Middle frontal gyrus (tissue), 1 donor: ENCODE measurements around the gene DLG3.
"Not testable (repeated sequence)": the region's sequence is repeated elsewhere in the genome, so short reads cannot be mapped to it uniquely, and the experiment has no call there.

ENCODE experiments used
- DNase-seq: peaks from one replicate; pipeline ENCODE4 v3.0.0-alpha.2; 2015; ENCODE audit warnings: low spot score; ENCODE audit errors: extremely low spot score

DLG3 gene

DNA sequence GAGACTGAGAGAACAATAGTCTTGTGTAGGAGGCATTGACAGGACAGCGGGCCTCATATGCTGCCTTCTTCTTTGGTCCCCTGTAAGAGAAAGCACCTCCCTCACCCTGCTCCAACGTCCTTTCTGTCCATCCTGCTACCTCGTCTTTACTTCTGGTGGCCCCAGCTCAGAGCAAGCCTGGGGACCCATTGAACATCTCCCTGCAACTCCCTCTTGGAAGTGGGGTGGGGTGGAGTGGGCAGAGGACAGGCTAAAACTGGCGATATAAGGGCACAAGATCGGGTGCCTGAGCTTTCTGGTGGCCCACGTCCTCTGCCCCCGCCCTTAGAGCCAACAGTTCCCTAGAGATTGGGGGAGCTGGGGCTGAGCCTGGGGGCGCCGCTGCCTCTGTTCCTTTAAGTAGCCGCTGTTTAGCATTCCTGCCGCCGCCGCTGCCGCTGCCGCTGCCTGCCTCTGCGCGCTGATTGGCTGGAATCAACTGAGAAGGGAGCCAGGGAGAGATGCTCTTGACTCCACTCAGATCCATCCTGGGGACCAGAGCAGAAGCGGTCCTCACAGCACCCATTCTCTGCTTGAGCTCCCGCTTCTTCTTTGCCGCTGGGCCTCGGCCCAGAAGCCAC is at the start of gene DLG3:
TSS of gene DLG3 (plus strand) at position 510 of the 620 bp plus-strand sequence. CDS start 367 bp downstream, outside the sequence.
- DNase-seq = peak; percentile 44

DNA sequence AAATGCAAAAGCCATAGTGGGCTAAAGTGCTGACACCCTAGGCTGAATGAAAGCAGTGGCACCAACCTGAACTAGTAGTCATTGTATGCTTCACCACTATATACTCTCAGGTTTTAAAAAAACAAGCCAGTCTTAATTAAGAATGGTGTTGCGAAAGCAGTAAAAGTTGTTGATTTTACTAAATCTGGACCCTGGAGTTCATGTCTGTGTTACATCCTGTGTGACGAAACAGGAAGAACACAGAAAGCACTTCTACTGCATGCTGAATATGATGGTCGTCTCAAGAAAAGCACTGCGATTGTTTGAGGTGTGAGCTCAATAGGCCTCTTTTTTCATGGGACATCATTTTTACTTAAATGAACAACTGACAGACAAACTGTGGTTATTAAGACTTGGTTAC is 45.7 kb upstream of the DLG3 start:
- no peak for DNase-seq

DNA sequence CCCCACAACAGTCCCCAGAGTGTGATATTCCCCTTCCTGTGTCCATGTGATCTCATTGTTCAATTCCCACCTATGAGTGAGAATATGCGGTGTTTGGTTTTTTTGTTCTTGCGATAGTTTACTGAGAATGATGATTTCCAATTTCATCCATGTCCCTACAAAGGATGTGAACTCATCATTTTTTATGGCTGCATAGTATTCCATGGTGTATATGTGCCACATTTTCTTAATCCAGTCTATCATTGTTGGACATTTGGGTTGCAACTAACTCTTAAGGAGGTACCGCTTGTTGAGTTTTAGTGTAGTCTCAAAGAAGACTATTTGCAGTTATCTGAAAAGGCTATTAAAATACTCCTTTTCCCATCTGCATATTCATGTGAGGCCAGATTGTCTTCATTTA is 44.5 kb upstream of the DLG3 start:
- not testable (repeated sequence) for DNase-seq

DNA sequence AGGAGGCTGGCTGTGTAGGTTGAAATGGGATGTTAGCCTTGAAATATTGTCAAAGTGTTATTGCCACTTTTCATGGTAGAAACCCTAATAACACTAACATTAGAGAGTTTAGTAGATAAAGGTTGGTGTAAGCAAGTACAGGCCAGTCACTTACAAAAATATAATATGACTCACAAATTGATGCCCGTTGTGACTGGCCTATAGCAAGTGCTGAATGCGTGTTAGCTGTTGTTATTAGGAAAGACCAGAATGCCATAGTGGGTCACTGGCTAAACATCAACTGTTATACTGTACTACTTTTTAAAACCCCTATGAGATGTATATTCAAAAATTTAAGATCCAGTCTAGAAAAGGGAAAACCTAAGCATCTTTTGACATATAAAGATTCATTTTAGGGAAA is 41.9 kb upstream of the DLG3 start:
- DNase-seq = no peak

DNA sequence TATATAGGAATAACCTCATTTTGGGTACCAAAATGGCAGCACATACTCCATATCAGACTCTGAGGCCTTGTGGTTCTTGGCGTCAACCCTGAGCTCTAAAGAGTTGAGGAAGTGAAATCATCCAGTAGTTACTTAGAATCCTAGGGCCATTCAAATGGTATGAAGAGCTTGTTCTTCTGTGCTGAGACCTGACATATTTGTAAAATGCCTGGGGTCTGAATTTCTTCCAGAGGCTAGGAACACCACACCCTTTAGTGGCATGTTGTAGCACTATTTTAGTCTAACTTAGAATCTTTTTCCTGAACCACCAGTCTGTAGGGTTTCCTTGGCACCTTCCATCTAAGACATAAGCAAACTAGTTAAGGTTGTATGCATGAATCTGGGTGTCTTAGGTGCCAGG is 39.6 kb upstream of the DLG3 start:
- DNase-seq = no peak

DNA sequence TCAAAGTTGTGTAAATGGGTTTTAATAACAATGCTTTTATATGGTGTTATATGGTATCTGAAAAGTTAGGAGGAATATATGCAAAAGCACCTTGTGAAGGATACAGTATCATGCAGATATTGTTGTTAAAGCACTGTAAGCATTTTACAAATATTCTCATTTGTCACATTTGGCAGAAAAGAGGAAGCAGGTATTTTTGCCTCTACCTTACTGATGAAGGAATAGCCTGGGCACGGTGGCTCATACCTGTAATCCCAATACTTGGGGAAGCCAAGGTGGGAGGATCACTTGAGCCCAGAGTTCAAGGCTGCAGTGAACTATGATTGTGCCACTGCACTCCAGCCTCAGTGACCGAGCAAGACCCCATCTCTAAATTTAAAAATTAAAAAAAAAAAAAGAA is 33.7 kb upstream of the DLG3 start:
- no peak for DNase-seq

DNA sequence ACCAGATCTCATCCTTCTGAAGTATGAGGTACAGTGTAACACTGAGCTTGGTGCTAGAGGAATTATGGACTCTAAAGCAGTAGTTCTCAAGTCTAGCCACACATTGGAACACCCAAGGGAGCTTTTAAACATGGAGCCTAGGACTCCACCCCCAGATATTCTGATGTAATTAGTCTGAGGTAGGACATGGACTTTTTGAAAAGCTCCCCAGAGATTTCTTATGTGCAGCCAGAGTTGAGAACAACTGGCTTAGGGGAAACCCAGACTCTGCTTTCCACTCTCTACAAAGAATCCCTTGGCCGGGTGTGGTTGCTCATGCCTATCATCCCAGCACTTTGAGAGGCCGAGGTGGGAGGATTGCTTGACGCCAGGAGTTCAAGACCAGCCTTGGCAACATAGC is 33.2 kb upstream of the DLG3 start:
- DNase-seq = no peak

DNA sequence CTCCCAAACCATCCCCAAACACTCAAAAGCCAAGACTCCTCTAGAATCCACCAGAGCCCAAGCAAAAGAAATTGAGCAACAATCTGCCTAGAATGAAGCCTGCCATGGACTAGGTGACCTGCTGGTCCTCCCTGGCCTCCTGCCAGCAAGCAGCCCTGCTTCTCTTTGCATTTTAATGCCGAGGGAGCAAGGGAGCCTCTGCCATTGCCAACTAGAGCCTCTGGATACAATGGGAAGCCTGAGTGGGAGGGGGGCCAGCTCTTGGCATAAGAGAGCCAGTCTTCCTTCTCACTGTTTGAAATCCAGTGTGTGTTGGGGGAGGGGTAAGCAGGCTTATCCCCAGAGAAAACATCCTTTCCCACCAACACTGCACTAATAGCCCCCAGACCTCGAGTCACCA is 23.0 kb upstream of the DLG3 start:
- no peak for DNase-seq

DNA sequence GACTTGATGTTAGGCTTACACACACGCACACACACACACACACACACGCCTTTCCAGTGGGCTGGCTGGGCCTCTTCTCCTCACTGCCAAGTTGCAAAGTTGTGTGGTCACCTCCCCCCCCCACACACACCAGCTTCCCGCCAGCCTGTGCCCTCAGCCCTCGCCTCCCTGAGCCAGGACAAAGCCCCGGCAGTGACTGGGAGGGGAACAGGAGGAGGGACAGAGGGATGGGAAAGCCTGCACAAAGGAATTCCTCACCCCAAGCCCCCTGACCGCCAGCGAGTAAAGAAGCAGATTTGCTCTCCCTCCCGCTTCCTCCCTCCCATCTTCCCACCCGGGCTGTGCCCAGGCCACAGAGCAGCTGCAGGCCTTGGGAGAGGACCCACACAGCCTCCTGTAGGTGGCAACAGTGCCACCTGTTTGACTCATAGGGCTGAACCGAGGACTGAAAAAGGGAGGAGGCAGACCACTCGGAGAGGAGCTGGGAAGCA is 21.7 kb upstream of the DLG3 start, which contains the start of gene GDPD2:
TSS of gene GDPD2 (plus strand) at position 464 of the 491 bp plus-strand sequence. CDS start 1,671 bp downstream, outside the sequence.
- DNase-seq = no peak

DNA sequence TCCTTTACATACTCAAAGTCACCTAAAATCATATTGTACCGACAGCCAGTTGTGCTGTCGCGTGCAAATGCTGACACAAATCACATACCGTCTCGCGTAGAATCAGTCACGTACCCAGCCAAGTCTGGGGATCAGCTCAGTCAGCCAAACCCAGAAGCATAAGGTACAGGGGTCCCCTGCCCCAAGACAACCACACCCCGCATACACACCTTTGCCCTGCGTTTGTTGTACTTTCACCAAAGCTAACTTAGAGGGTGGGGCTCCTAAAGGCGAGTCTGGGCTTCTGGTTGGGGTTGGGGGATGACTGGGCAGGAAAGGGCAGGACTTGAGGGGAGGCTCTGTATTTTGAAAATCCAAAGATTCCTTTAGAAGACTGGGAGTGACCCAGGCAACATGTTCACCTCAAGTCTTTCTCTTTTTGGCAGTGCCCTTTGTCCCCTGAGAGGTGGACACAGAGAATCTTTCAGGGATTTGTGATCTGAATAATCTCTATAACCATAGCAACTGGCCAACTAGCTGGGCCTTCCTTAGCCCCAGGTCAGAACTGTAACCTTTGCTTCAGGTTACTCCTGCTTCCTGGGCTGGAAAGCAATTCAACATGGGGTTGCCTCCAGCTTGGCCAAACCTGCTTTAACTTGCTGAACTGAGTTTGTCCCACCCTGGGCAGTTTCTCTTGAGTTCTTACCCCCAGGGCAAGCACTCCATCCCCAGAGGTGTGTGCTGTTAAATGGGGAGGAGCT is 20.5 kb upstream of the DLG3 start:
- DNase-seq = no peak

DNA sequence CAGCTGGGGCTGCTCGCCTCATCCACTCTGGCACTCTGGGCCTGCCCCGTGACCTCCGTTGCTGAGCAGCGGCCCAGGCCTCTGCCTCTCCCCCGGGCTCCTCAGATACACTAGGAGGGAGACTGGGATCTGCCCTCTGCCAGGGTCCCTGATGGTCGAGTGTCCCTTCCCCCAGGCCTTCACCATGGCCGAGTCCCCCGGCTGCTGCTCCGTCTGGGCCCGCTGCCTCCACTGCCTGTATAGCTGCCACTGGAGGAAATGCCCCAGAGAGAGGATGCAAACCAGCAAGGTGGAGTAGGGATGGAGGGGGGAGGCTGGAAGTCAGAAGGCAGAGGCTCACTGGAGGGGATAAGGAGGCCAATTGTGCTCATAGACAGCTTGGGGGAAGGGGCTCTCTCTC is 19.8 kb upstream of the DLG3 start:
- no peak for DNase-seq

DNA sequence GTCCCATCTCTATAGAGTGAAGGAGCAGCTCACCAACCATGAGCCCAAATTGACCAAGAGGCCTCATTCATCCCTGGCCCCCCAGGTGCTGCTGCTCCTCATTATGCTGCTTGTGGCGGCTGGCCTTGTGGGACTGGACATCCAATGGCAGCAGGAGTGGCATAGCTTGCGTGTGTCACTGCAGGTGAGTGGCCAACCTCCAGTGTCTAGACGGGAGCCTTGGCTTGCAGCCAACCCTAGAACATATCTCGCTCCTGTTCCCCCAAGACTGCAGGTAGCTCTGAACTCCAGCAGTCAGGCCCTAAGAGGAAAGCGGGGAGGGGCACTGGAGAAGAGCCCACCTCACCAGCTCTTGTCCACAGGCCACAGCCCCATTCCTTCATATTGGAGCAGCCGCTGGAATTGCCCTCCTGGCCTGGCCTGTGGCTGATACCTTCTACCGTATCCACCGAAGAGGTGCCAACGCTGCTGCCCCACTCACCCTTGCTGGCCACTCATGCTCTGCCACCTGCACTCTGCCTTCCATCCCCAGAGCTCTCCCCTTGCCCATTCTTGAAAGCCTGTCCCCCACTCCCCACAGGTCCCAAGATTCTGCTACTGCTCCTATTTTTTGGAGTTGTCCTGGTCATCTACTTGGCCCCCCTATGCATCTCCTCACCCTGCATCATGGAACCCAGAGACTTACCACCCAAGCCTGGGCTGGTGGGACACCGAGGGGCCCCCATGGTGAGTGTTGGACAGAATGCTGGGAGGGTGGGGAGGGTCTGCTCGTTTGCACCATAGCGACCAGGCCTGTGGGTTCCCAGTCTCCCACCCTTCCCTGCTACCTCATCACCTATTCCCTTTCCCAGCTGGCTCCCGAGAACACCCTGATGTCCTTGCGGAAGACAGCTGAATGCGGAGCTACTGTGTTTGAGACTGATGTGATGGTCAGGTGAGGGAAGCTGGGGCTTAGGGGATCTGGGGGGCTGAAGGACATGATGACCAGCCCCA is 18.1 kb upstream of the DLG3 start:
- no peak for DNase-seq

DNA sequence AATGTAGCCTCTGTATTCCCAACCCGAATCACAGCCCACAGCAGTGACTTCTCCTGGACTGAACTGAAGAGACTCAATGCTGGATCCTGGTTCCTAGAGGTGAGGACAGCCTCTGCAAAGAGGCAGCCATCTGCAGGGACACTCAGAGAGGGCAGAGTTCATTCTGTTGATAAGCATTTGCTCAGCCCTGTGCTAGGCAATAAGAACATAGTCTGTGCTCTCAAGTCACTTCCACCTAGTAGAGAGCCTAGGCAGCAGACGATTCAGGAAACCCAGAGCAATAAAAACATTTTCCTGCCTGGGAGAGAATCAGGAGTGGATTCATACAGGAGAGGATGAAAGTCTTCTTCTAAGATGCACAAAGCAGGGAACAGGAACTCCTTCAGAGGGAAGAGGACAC is 17.3 kb upstream of the DLG3 start:
- DNase-seq = no peak

DNA sequence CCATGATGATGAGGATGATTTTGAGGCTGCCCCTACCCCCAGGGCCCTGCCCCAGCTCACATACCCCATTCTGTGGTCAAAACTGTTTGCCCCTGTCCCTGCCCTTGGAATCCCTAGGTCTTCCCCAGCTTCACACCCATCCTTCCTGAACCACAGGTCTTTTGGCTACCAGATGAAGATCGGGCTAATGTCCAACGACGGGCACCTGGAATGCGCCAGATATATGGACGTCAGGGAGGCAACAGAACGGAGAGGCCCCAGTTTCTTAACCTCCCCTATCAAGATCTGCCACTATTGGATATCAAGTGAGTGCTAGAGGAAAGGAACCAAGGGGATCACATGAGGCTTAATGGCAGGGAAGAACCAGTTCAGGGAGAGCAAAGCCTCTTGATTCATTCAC is 14.9 kb upstream of the DLG3 start:
- no peak for DNase-seq

DNA sequence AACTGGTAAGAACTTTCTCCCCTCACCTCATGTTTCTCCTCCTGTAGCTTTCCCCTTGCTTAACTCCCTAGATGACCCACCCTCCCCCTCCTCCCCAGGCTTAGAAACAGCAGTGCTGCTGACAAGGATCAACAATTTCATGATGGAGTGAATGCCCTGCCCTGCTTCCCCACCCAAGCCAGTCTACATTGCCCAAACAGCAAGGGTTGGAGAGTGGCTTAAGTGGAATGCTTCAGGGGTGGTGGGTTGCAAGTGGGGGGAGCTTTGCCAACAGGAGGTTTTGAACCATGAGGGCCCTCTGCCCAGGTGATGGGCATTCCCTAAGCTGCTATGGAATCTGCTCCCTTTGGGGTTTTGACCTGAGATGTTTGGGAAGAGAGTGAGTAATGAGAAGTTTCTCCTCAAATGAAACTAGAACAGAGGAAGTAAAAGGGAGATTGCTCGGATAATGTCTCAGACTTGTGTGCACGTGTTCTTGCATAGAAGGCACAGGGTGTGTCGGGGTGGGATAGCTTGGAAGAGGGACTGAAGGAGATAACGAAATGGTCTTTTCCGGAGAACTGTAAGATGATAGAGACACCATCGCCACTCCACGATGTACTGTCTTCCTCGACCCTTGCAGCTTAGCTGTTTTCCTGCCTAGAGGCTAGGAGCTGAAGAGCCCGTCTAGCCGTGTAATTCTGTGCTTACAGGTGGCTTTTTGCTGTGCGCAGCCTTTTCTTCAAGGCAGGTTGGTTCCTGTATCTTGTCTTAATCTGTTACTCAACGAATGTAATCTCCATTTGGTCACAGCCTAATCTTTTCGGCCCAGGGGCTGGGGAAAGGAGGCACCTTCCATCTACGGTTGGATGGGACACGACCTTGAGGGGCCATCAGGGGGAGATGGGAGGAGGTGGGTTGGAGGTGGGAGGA is 11.4 kb upstream of the DLG3 start:
- no peak for DNase-seq

DNA sequence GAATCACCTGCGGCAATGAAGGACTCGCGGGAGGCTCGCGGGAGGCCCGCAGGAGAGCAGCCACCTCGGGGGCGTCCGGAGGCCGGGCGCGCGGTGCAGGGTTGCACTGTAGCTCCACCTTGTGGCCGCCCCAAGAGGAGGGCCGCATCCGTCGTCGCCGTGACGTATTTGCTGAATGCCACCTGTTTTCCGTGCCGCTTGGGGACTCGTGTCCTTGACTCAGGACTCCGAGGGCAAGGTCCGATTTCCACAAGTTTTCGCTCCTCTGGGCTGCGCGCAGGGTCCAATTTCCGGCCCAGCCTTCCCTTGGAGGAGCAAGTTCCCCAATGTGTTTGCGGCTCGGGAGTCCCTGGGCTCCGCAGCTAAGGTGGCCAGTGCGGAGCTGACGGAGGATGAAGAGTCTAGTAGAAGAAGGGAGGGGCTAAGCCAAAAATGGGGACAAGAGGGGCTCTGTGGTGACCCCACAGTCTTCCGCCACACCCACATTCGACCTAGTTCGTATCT is 10.7 kb upstream of the DLG3 start:
- DNase-seq = no peak

DNA sequence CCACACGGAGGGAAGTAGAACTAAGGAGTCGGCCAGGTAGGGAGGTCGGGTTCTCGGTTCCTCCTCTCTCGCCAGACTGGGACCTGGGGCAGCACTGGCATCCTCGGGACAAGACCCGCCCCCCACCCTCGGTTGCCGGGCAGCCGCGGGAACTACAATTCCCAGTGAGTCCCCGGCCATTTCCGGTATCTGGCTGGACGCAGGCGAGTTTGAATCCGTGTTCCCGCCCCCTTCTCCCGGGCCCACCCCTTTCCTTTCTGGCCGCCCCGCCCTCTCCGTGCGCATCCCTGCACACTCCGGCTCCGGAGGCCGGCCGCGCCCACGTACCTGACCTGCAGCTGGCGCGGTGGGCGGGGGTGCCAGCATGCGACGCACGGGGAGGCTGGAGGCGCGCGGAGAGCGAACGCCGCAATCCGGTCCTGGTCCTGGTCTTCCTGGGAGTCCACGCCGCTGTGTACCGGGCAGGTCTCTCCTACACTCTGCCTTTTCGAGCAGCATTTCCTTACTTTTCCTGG is 10.2 kb upstream of the DLG3 start:
- DNase-seq = peak; percentile 73

DNA sequence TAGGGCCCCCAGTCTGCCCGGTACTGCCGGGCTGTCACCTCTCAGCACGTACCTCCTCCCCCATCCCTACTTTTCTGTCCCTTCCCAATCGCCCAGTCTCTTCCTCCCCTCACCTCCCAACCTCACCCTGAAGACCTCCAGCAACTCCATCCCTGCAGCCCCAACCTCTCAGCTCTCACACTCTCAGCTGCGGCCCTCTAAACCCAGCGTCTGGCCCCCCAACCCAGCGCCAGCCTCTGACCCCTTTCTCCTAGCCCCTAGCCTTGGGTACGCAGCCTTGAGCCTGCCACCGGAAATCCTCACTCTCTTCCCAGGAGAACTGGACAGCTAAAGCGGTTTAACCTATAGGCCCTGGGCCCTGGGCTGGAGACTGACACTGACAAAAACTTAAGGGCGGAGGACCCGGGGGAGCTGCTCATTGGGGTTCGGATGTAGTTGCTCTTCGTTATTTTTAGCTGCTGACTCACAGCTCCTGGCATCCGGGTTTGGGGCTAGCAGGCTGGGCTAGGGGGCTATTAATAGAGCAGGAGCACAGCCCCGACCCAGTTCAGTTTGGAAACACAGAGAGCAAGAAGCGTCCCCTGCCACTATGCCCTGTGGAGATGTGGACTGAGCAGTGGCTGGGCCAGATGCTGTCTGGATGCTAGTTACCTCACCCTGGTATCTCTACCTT is 9.6 kb upstream of the DLG3 start:
- no peak for DNase-seq

DNA sequence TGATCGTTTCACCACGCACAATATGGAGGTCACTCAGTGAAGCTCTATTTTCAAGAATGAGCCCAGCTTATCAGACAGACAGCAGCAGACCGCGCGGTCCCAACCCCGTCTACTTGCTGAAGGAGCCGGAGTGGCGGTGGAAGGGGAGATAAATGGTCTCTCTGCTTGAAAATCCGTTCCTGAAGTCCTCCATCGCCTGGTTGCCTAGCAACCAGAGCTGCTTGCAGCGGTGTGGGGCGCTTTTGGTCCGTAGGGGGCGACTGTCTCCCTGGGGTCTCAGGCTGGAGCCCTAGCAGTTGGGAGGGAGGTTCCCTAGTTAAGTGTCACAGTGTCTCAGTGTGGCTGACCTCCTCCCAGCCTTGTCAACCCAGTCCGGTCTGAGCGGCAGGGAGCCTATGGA is 8.3 kb upstream of the DLG3 start:
- DNase-seq = no peak

DNA sequence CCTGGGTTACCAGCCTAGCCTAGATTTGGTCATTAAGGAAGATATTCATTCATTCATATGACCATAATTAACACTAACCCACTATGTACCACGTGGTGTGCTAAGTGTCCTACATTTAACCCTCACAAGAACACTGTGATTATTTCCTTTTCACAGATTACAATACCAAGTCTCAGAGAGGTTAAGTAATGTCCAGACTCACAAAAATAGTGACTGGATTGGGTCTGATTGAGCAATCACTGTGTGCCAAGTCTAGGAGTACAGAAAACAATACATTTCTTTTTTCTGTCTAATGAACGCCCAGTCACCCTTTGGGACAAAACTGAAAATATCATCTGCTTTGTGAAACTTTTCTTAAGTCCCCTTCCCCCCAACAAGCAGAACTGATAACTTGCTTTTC is 7.6 kb upstream of the DLG3 start:
- no peak for DNase-seq
